Stimulated activated CD4-positive, alpha-beta T cell treated with anti-CD3 and anti-CD28 coated beads, Interleukin-1b, Interleukin-23, amount 100 ng/mL, for 48 hours (primary cell): ENCODE results near the gene ASB6.
"Not testable (repeated sequence)": the region's sequence is repeated elsewhere in the genome, so short reads cannot be mapped to it uniquely, and the experiment has no call there.

ENCODE experiments used
- DNase-seq: peaks from one replicate; pipeline ENCODE4 v3.0.0-alpha.2; 2020

Gene ASB6

GRCh38 chr9:129666575-129666974 is 24.6 kb upstream of the ASB6 start:
- DNase-seq = no peak

- no peak for DNase-seq
These were observed 24.0 kb upstream of the ASB6 start for GRCh38 chr9:129665814-129666520.

DNA sequence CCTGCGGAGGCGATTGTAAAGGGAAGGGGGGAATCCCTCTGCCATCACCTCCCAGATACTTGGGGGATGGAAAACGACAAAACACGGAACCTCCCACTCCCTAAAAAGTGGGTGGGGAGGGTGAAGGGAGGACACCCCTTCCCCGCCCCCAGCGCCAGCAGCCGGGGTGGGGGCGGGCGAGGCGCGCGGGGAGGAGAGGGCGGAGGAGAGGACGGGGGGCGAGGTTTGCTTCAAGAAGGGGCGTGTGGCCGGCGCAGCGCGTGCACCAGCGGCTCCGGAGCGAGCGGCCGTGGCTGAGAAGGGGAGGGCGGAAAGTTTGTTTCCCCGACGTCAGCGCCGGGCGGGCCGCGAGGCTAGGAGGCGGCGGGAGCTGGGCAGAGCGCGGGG is 23.4 kb upstream of the ASB6 start, which contains the start of gene PRRX2:
Gene PRRX2 (plus strand): TSS at position 259 of the 387 bp plus-strand sequence. CDS start 221 bp downstream, outside the sequence.
- DNase-seq = no peak

DNA sequence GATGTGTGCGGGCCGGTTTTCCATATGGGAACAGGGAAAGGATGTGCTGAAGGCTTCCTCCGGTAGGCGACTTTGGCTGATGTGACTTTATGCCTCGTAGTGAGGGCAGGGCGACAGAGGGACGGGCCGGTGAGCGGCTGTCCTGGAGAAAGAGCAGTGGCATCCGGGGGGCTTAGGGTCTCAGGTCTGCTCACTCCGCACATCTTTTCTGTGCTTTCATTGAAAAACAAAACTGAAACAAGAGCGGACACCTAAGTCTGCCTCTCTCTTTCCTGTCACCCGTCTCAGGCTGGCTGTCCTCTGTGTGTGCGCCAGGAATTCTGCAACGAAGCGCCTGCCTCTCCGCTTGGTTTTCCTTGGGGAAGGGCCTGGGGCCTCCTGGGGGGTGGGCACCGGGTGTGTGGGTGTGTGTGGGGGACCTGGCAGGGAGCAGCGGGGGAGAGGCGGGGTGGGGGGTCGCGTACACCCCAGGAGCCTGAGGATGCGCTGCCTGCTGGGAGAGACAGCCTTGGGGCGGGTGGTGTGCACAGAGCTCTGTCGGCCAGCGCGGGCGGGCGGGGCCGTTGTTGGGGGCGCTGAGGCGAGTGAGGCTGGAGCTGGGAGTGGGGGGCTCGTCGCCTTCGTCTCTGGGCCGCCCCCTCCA is 22.9 kb upstream of the ASB6 start:
- DNase-seq = no peak

- DNase-seq = not testable (repeated sequence)
These were observed 20.3 kb upstream of the ASB6 start for GRCh38 chr9:129662239-129662638.

DNA sequence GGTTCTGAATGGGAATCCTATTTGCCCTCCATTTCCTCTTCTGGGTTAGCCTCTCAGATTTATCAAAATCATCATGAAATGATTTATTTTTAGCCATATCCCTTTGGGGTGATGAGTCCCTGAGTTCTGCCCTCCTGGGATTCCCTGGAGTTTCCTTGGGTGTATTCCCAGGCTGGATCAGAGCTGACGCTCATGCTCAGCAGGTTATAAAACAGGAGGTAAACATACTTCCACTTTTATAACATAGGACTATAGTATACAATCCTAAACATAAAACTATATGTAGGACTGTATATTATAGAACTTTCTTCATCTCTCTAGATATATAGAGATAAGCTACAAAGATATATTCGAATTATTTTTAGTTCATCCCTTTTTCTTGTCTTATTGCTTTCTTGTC is 19.1 kb upstream of the ASB6 start:
- no peak for DNase-seq

DNA sequence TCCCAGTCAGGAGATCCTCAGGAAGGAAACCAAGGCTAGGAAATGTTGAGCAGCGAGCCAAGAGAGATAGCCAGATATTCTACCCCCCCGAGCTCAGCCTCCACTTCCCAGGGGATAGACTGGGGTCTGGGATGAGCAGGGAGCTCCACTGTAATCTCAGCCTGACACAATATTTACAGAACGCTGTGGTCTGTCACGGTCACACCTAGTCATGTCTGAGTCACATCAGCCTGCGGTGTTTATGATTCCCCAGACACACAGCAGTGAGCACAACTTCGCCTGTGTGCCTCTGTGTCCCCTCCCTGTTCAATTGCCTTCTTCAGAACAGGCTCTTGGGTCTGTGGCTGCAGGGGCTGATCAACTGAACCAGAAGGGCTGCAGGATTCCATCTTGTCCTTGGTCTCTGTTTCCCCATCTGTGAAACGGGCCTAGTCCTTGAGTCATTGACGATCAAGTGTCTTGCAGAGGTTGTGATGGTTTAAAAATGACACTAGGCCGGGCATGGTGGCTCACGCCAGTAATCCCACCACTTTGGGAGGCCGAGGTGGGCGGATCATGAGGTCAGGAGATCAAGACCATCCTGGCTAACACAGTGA is 14.9 kb upstream of the ASB6 start:
- no peak for DNase-seq

GRCh38 chr9:129655696-129656095 is 13.7 kb upstream of the ASB6 start:
- DNase-seq = no peak

GRCh38 chr9:129655154-129655553 is 13.2 kb upstream of the ASB6 start:
- no peak for DNase-seq

GRCh38 chr9:129654554-129655040 is 12.6 kb upstream of the ASB6 start:
- DNase-seq = no peak

DNA sequence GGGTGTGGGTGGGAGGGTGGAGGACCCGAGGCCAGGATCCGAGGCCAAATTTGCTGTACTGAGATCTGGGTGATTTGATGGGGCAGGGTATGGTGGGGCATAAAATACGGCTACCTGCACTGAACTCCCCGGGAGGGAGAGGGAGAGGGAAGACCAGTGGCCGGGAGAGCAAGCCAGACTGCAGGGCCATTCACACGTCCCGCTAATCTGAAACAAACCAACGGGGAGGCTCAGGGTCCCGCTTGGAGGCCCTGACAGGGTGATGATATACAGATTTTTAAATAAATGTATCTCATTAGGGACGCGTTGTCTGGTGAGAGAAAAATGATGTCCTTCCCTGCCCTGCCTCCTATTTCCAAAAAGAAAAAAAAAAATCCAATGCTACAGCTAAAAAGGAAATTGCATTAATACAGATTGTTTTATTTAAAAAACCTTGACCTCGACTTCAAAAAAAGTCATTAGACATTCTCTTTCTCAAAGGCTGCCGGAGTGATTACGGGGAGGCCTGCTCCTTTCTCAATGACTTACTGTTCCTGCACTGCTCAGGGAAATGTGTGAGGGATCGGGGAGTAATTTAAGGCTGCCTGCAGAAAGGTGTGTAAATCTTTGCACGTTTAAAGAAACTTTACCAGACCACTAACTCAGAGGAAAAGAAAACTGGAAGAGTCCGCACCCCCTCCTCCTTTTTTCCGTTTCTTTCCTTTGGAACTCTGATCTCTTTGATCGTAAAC is 12.0 kb upstream of the ASB6 start:
- no peak for DNase-seq

DNA sequence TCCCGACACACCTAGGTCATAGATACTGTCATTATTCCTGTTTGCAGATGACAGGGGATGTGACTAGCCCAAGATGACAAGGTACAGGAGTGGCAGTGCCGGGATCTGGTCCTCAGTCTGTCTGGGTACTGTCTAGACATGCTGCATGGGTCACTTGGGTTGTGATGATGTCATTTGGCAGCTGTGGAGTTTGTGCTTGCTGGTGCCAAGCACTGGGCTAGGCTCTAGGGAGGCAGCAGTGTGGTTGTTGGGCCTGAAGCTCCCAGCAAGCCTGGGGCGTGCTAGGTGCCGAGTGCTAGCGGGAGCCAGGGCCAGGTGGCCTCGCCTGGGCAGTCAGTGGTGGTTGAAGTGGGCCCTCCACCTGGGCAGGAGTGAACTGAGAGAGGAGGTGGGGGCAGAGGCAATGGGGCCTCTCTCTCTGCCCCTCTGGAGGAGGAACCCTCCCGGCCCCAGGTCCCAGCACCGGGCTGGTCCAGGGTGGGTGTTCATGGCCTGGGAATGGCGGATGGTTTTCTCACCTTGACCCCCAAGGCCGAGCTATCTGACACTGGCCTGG is 8.8 kb upstream of the ASB6 start:
- DNase-seq = no peak

DNA sequence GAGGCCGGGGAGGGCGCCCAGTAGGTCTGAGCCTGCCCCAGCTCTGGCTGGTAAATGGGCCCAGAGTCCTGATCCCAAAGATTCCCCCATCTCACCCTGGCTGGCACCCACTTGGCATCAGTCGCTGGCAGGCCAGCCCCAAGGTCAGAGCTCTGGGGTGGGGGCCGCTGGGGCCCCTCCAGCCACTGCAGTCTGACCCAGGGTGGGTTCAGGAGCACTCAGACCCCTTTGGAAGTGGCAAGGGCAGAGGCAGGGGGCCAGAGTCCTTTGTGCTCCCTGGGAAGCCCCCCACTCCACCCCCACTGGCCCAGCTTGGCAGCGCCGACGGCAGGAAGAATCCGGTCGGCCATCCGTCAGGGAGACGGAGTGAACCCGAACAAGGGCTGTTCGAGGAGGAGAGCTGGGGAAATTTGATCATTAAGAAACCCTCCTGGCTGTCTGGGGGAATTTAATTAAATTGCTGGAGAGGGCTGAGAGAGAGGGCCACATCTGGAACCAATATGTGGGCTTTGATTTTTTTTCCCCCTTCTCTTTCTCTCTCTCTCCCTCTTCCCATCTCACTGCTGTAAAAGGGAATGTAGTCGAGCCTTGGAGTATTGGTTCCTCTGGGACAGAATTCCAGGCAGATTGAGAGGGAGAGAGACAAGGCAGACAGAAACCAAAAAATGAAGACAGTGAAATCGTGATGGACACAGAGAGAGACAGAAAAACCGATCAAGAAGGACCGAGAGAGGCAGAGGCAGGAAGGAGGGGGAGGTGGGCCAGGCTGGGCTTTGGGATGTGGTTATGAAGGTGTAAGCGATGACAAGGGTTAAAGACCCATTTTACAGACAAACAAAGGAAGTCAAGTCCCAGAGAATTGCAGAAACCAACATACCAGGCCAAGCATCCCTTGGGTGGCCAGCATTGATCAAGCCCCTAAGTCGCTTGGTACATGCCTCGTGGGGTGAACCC is 8.1 kb upstream of the ASB6 start:
- DNase-seq = no peak

- DNase-seq = no peak
These were observed 6.8 kb upstream of the ASB6 start for GRCh38 chr9:129648764-129649115.

DNA sequence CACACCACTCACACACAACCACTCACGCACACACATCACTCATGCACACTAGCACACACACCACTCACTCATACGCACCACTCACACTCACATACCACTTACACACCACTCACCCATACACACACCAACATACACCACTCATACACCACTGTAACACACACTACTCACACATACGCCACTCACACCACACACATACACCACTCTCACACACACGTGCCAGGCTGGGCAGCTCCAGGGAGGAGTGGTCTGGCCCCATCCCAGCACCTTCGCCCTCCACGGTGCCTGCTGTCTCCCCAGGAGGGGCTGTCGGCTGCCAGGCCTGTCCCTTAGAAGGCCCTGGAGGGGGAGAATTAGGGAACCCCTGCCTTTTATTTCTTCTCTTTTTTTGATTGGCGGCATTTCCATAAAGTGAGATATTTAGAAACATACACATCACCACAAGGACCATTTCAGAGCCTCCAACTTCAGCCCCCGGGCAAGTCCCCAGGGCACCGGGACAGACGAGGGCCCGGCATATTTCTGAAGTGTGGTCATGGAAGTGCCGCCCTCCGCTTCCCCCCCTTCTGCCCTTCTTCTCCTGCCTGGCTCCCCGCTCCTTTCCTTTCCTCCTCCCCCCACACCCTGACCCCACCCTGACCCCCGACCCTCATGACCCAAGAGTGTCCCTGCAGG is 6.3 kb upstream of the ASB6 start:
- DNase-seq = no peak

GRCh38 chr9:129647635-129648034 is 5.7 kb upstream of the ASB6 start:
- DNase-seq = no peak

DNA sequence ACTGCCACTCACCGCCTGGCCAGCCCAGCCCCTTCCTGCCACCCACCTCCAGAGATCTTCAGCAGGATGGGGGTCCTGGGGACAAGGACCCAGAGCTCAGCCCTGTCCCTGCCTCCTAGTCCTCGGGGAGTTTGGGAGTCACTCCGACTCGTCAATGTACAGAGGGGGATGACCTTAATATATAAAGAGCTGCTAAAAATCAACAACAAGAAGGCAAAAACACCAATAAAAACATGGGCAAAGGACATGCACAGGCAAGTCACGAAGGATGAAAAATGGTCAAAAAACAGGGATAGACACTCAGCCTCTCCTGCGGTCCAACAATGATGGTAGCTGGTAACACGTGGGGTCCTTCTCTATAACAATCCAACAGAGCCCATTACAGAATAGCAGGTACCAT is 4.7 kb upstream of the ASB6 start:
- DNase-seq = no peak

- no peak for DNase-seq
These were observed 4.3 kb upstream of the ASB6 start for GRCh38 chr9:129646252-129646651.

- DNase-seq = no peak
These were observed 3.0 kb upstream of the ASB6 start for GRCh38 chr9:129644902-129645301.

DNA sequence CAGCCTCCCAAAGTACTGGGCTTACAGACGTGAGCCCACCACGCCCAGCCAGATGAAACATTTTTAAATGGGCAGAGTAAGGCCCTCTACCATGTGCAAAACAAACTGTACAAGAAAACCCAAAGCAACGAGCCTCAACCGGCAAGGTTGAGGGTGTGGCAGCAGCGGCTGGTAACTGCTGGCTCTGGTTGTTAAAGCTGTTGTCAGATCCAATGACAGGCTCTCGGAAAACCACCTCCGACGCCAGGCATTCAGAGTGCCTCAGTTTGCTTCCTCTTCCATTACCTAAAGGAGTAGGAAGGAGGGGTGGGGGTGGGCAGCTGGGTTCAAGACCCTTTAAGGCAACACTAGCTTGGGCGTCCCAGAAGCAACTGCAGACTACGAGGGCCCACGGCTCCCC is 2.4 kb upstream of the ASB6 start:
- DNase-seq = no peak

DNA sequence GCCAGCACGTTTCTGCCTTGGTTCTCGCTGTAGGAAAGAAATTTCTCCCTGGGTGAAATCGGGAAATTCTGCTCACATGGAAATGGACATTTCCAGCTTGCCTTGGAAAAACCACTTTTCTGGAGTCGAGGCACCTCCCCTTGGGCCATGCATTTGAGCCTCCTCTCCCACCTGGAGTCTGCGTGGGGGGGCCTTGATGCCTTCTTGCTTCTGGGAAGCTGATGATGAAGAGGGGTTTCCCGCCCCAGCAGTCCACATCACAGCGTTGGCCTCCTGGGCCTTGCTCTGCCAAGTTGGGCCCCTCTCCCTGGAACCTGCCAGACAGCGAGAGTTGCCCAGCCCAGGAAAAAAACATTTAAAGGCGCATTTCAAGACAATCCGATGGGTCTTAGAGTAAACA is 1.8 kb upstream of the ASB6 start:
- no peak for DNase-seq
